Astrocyte of the cerebellum (primary cell): ENCODE measurements around the gene P2RX3.
A peak's percentile ranks its signal among the peaks of the same experiment; 100 is the strongest.
"Not testable (repeated sequence)": the region's sequence is repeated elsewhere in the genome, so short reads cannot be mapped to it uniquely, and the experiment has no call there.

Experiments used
- DNase-seq: peaks from one replicate; pipeline ENCODE4 v3.0.0-alpha.2; 2011; ENCODE audit warnings: low read depth
- H3K4me3 ChIP-seq: 2 replicates; pipeline ENCODE4 v1.5.1; 2011; ENCODE audit warnings: mild to moderate bottlenecking, low read depth, low read length, moderate library complexity
- in situ Hi-C: cut with HindIII; loops from 2 replicates; pipeline ENCODE4 v1.10.0; 2017; ENCODE audit warnings: low sequenced_read_pairs
- TF ChIP-seq, protein P1 (sequence below): IDR thresholded peaks from 2 replicates; pipeline ENCODE4 v1.5.1; 2012; ENCODE audit warnings: low read length, low read depth, moderate library complexity, mild to moderate bottlenecking; ENCODE audit errors: missing control alignments

P2RX3 gene

DNA sequence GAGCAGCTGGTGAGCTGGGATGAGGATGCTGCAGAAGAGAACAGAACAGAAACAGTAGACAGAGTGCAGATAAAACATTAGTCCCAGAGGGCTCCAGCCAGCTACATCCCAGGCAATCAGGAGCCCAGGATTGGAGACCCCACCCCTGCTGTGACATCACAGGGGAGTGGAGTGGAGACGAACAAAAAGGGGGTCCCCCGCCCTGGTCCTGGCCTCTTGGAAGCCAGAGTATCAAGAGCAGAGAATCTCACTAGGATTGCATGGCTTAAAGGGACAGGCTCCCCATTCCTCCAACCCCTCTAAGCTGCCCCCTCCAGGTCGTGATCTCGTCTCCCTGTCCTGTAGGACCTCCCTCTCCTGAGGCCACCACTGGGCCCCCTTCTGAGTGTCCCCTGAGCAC, at the start of gene P2RX3:
P2RX3 (plus strand) TSS at position 211 of the 400 bp plus-strand sequence. CDS start 199 bp downstream, outside the sequence.
- DNase-seq, result no peak
- H3K4me3 ChIP-seq, result no peak within 1 kb of the TSS
- TF ChIP-seq, protein P1, sequence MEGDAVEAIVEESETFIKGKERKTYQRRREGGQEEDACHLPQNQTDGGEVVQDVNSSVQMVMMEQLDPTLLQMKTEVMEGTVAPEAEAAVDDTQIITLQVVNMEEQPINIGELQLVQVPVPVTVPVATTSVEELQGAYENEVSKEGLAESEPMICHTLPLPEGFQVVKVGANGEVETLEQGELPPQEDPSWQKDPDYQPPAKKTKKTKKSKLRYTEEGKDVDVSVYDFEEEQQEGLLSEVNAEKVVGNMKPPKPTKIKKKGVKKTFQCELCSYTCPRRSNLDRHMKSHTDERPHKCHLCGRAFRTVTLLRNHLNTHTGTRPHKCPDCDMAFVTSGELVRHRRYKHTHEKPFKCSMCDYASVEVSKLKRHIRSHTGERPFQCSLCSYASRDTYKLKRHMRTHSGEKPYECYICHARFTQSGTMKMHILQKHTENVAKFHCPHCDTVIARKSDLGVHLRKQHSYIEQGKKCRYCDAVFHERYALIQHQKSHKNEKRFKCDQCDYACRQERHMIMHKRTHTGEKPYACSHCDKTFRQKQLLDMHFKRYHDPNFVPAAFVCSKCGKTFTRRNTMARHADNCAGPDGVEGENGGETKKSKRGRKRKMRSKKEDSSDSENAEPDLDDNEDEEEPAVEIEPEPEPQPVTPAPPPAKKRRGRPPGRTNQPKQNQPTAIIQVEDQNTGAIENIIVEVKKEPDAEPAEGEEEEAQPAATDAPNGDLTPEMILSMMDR, result no peak
- in situ Hi-C loops, result no loop called here

- TF ChIP-seq, protein P1, result no peak
- DNase-seq, result peak; percentile 32
- H3K4me3 ChIP-seq, result no peak overlapping the region
- in situ Hi-C loops, result loop anchor here (5.0 kb wide), 1 partner anchor 77 kb away; no protein-coding TSS in a partner anchor
Observed at GRCh38 chr11:57288771-57289579, 49.2 kb upstream of the P2RX3 start.

DNA sequence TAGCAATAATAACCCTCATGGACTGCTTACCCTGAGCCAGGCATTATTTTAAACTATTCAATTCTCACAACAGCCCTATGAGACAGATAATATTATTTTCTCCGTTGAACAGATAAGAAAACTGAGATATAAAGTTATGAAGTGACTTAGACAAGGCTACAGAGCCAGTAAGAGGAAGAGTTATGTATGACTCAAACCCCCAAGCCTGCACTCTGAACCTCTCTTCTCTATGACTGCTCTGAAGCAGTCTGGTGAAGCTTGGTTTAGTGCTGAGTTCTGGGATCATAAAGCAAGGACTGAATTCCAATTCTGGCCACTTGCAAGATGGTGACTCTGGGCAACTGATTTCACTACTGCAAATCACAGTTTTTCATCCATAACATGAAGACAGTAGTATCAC, 47.9 kb upstream of the P2RX3 start:
- H3K4me3 ChIP-seq, result no peak overlapping the region
- in situ Hi-C loops, result no loop called here
- TF ChIP-seq, protein P1, result no peak
- DNase-seq, result no peak

DNA sequence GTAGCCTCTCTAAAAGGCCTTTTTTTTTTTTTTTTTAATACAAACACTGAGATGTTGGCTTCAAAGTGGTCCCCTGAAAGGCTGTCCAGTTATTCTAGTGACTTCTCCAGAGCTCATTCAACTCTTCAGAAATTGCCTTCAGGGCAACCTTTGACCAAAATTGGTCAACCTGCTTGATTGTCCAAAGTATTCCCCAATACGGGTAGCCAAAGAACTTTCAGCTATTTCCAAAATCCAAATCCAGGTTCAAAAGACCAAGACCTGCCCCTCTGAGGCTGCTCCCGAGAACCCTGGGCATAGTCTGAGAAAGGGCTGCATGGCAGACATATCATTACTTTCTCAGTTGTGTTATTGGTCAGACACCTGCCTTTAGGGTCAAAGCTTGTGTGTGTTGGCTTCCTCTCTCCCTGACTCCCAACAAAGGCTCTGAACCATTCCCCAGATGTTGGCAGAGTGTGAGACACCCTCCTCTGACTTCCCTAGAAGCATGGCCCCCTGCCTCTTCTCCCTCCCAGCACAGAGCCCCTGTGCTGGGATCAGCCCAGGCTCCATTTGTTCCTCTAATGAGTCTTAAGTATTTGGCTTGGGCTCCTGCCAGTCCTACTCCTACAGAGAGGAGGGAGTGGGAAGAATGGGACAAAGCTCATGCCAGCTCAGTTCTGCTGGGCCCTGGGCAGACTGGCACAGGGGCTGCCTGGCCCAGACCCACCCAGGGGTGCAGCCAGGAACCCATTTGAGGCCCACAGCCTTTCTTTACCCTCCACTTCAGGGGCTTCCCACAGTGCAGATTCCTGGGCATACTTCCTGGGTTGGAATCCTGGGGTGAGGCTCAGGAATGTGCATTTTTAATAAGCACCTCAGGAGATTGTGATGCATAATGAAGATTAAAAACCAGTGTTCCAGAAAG, 43.7 kb upstream of the P2RX3 start:
- H3K4me3 ChIP-seq, result no peak overlapping the region
- in situ Hi-C loops, result no loop called here
- TF ChIP-seq, protein P1, result no peak
- peak; percentile 90 for DNase-seq

GRCh38 chr11:57296205-57296604, 41.9 kb upstream of the P2RX3 start:
- in situ Hi-C loops, DNase-seq, H3K4me3 ChIP-seq: not testable (repeated sequence)

DNA sequence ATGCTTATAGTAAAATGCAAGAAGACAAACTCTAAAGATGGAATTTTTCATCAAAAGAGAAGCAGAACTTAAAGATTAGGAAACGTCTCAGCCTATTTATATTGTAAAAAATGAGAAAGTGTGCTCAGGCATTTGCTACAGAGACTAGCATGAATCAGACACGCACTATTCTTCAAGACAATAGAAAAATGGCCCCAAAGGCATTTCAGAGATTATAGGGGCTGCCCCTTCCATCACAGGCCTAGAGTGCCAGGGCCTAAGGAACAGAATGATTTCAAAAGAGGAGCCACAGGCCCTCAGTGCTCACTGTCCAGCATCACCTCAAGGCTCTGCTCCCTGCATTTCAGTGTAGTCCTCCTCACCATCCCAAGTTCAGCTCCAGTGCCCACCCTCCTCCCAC, 40.9 kb upstream of the P2RX3 start:
- in situ Hi-C loops, result no loop called here
- no peak overlapping the region for H3K4me3 ChIP-seq
- TF ChIP-seq, protein P1, result no peak
- no peak for DNase-seq
